Caco-2 (cell line): ENCODE measurements around the gene NNAT. TPM values are rescaled to one million over a fixed set of nuclear protein-coding genes. Genes with fewer than 3 reads are reported as not detected.
A peak's percentile ranks its signal among the peaks of the same experiment; 100 is the strongest.

Source experiments
- BruUV-seq: library from RNA; stranded (reverse); fragments of 400-500 nt; replicated peaks from 2 replicates; lab custom pipeline; 2021; lab: Mats Ljungman, UMichigan
- CTCF ChIA-PET: fragments of 300-600 bp; sonication (Branson Sonifier 250); formaldehyde crosslinking; loops from one replicate; lab custom pipeline; 2022; ENCODE audit warnings: antibody characterized with exemption; lab: Charles Lee
- POLR2A ChIA-PET: fragments of 300-600 bp; sonication (Branson Sonifier 250); formaldehyde crosslinking; loops from one replicate; lab custom pipeline; 2022; ENCODE audit warnings: antibody characterized with exemption; lab: Charles Lee
- DNase-seq, 2 experiments: peaks; one replicate each; pipeline versions ENCODE4 v3.0.0 to v3.0.0-alpha.2; 2020 to 2022
- H3K27me3 ChIP-seq: replicated peaks from 2 replicates; pipeline ENCODE4 v1.6.0; 2011; ENCODE audit warnings: low read length; ENCODE audit not compliant: control insufficient read depth, insufficient read depth
- H3K36me3 ChIP-seq: 2 replicates; pipeline ENCODE4 v1.5.1; 2011; ENCODE audit warnings: low read length; ENCODE audit not compliant: control insufficient read depth, insufficient read depth
- H3K4me1 ChIP-seq: fragments of 250-450 bp; sonication (Bioruptor Pico); 2 replicates; pipeline ENCODE4 v1.5.1; 2020; ENCODE audit warnings: mild to moderate bottlenecking
- H3K4me3 ChIP-seq: 2 replicates; pipeline ENCODE4 v1.5.1; 2011; ENCODE audit warnings: low read depth, mild to moderate bottlenecking, control low read depth, low read length
- H3K9me3 ChIP-seq: fragments of 250-450 bp; sonication (Bioruptor Pico); 2 replicates; pipeline ENCODE4 v1.5.1; 2020; ENCODE audit warnings: mild to moderate bottlenecking, moderate library complexity
- H3K27ac Mint-ChIP-seq: one replicate; pipeline ENCODE4 v1.8.0; 2022; ENCODE audit warnings: mixed read lengths; ENCODE audit not compliant: unreplicated experiment
- H3K27me3 Mint-ChIP-seq: one replicate; pipeline ENCODE4 v1.8.0; 2022; ENCODE audit warnings: mixed read lengths; ENCODE audit not compliant: insufficient read depth, unreplicated experiment
- H3K36me3 Mint-ChIP-seq: one replicate; pipeline ENCODE4 v1.8.0; 2022; ENCODE audit warnings: mild to moderate bottlenecking, mixed read lengths; ENCODE audit not compliant: insufficient read depth, unreplicated experiment
- H3K4me1 Mint-ChIP-seq: one replicate; pipeline ENCODE4 v1.8.0; 2022; ENCODE audit warnings: low read depth, mixed read lengths; ENCODE audit not compliant: unreplicated experiment
- H3K4me3 Mint-ChIP-seq: one replicate; pipeline ENCODE4 v1.8.0; 2022; ENCODE audit warnings: mild to moderate bottlenecking, moderate library complexity, mixed read lengths; ENCODE audit not compliant: unreplicated experiment
- H3K9me3 Mint-ChIP-seq: one replicate; pipeline ENCODE4 v1.8.0; 2022; ENCODE audit warnings: mixed read lengths; ENCODE audit not compliant: unreplicated experiment
- CTCF ChIP-seq, 2 experiments: fragments of 200-600 bp in 1 of 2; IDR thresholded peaks; 1 replicate in 1 of 2; 2 replicates in 1 of 2; pipeline versions ENCODE4 v1.5.1 to v1.8.0; 2011 to 2022; ENCODE audit warnings: antibody characterized with exemption in 1 of 2, control low read depth in 1 of 2, inconsistent platforms in 1 of 2, low read depth in 1 of 2, low read length in 1 of 2, mild to moderate bottlenecking in 1 of 2, moderate library complexity in 1 of 2; ENCODE audit not compliant: insufficient read depth in 1 of 2, severe bottlenecking in 1 of 2, unreplicated experiment in 1 of 2
- intact Hi-C: fragments of 100-400 bp; cut with micrococcal nuclease; formaldehyde crosslinking; loops from one replicate; pipeline ENCODE4 v1.10.0; 2022; ENCODE audit not compliant: unreplicated experiment
- total RNA-seq: library from RNA; stranded (reverse); gene quantifications from 2 replicates; pipeline ENCODE4 v1.2.3, GENCODE V29; 2022

Gene NNAT
- total RNA-seq, 1 experiment from 2014 or later = not detected

DNA sequence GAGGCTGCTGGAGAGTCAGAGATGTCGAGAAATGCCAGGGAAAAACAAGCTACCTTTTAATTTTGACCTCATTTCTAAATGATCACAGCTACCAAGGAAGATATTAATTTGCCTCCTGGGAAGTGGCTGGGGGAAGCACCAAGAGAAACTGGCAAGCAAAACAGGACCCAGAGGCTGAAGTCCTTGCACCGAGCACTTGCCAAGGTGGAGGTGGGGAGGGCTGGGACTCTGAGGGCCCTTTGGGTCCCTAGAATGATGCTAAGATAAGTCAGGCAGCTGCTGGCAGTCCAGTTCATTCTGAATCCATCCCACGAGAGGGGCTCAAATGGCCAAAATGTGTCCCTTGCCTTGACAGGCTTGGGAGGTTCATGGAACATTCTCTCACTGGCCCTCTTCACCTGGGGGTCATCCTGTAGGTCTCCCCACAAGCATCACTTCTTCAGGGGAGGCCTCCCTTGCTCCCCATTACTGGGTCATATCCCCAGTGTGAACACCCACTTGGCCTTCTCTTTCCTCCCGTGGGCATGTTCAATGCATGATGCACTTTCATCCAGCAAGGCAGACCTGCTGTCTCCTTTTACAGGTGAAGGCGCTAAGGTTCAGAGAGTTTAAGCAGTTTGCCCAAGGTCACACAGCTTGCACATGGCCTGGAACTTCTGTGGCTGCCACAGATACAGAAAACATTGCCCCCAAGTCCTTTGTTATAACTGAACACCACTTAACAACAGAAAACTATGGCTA, 45.7 kb downstream of the NNAT start:
- POLR2A ChIA-PET = no interaction called here
- Mint-ChIP-seq H3K4me1 (peaks cover 9% of the 10 kb centered on the region), H3K9me3 (no peaks in the 10 kb centered on the region), H3K4me3 (no peak overlapping the region), H3K36me3 (no peaks in the 10 kb centered on the region), H3K27me3 (peaks cover 19% of the 10 kb centered on the region), H3K27ac (no peak overlapping the region)
- peak in 1 of 2 experiments; percentile 38 for DNase-seq
- no peak for TF ChIP-seq CTCF (IDR thresholded peaks at IDR 0.05; ENCODE audit: insufficient read depth in 1 of 2, low read depth in 1 of 2, low read length in 1 of 2, severe bottlenecking in 1 of 2, unreplicated experiment in 1 of 2)
- BruUV-seq = no TSS peak
- Histone ChIP-seq H3K9me3 (peaks cover 3% of the 10 kb centered on the region; the same call in 1 of the 2 replicates), H3K4me3 (no peak overlapping the region), H3K36me3 (no peaks in the 10 kb centered on the region), H3K4me1 (peaks cover 21% of the 10 kb centered on the region), H3K27me3 (peaks cover 1% of the 10 kb centered on the region)
- intact Hi-C loops = loop anchor here (5.0 kb wide), 3 partner anchors 191 to 656 kb away; no protein-coding TSS in a partner anchor
- CTCF ChIA-PET = interaction anchor here (0.8 to 1.5 kb wide), 2 partner anchors 375 to 426 kb away, joined by 3 to 9 read pairs; no protein-coding TSS in a partner anchor

GRCh38 chr20:37567331-37567665, 46.2 kb downstream of the NNAT start:
- Mint-ChIP-seq H3K4me1 (peaks cover 9% of the 10 kb centered on the region), H3K4me3 (peak overlapping the region; percentile 5), H3K36me3 (no peaks in the 10 kb centered on the region), H3K9me3 (no peaks in the 10 kb centered on the region), H3K27me3 (peaks cover 22% of the 10 kb centered on the region), H3K27ac (no peak overlapping the region)
- DNase-seq = peak in 1 of 2 experiments; percentile 33
- Histone ChIP-seq H3K4me1 (peaks cover 20% of the 10 kb centered on the region), H3K9me3 (peaks cover 3% of the 10 kb centered on the region; the same call in 1 of the 2 replicates), H3K4me3 (no peak overlapping the region), H3K36me3 (no peaks in the 10 kb centered on the region), H3K27me3 (peaks cover 1% of the 10 kb centered on the region)
- intact Hi-C loops = loop anchor here (5.0 kb wide), 3 partner anchors 190 to 655 kb away; no protein-coding TSS in a partner anchor
- no TSS peak for BruUV-seq
- TF ChIP-seq CTCF (IDR thresholded peaks at IDR 0.05; ENCODE audit: insufficient read depth in 1 of 2, low read depth in 1 of 2, low read length in 1 of 2, severe bottlenecking in 1 of 2, unreplicated experiment in 1 of 2) = no peak
- CTCF ChIA-PET = interaction anchor here (0.8 kb wide), 1 partner anchor 375 kb away, joined by 3 read pairs; no protein-coding TSS in a partner anchor
- POLR2A ChIA-PET = no interaction called here

DNA sequence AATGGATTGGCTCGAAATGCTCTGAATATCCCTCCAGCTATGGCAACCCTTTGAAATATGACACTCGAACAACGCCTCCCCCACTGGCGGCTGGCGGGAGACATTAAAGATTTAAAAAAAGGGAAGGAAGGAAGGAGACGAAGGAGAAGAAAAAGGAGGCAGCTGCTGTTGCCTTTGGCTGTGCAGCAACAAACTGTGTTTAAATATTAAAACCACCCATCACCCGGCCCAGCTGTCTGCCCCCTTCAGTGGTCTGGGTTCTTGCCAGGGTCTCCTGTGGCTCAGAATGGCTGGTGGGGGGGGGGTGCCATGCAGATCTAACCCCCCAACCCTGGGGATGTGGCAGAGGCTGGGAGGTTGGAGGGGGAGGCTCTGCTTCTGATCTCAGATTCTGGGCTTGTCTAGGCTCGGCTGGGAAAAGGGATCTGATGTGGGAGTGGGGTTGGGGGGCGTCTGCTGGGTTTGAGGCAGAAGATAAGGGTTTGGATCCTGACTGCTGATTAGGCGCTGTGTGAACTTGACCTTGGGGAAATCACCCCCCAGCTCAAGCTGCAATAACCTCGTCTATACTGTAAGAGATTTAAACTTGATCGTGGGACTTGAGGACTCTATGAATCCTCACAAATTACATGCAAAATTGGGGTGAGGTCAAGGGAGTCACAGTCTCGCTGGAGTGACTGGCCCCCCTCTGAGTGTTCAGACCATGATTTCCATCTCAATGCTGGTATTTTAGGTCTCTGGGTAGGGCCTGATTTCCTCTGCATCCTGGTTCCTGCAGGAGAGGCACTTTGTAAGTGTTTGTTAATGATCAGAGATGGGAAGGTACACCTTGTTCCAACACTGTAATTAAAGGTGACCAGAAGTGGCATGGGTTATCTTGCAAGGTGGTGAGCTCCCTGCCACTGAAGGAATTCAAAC, 46.9 kb downstream of the NNAT start:
- Mint-ChIP-seq H3K27me3 (peaks cover 23% of the 10 kb centered on the region), H3K4me3 (peak overlapping the region; percentile 5), H3K4me1 (peaks cover 9% of the 10 kb centered on the region), H3K9me3 (no peaks in the 10 kb centered on the region), H3K36me3 (no peaks in the 10 kb centered on the region), H3K27ac (no peak overlapping the region)
- ChIA-PET POLR2A (no interaction called here), CTCF (interaction anchor here (0.5 kb wide), 1 partner anchor 652 kb away, joined by 10 read pairs; no protein-coding TSS in a partner anchor)
- intact Hi-C loops = loop anchor here (2.0 to 5.0 kb wide), 4 partner anchors 59 to 654 kb away; no protein-coding TSS in a partner anchor
- BruUV-seq = no TSS peak
- H3K4me3 ChIP-seq = no peak overlapping the region
- TF ChIP-seq CTCF (IDR thresholded peaks at IDR 0.05; ENCODE audit: insufficient read depth in 1 of 2, low read depth in 1 of 2, low read length in 1 of 2, severe bottlenecking in 1 of 2, unreplicated experiment in 1 of 2) = no peak
- H3K4me1 ChIP-seq = peaks cover 14% of the 10 kb centered on the region
- DNase-seq = peak; percentile 40
- peaks cover 3% of the 10 kb centered on the region; the same call in 1 of the 2 replicates for H3K9me3 ChIP-seq
- peaks cover 1% of the 10 kb centered on the region for H3K27me3 ChIP-seq
- H3K36me3 ChIP-seq = no peaks in the 10 kb centered on the region
